MM.1S (cell line): ENCODE data around the gene PPIF.

Experiments used
- DNase-seq: peaks from one replicate; pipeline ENCODE4 v3.0.0-alpha.2; 2015
- H2AFZ ChIP-seq: fragments of 300-600 bp; sonication (generic); 2 replicates; pipeline ENCODE4 v1.6.0; 2016; ENCODE audit warnings: antibody characterized with exemption, low read length
- H3F3A ChIP-seq: fragments of 300-600 bp; sonication (generic); 2 replicates; pipeline ENCODE4 v1.6.1; 2016; ENCODE audit warnings: mild to moderate bottlenecking, antibody characterized with exemption, low read length, moderate library complexity, mixed read lengths; ENCODE audit not compliant: insufficient read depth
- H3K27ac ChIP-seq: fragments of 300-600 bp; sonication (generic); 2 replicates; pipeline ENCODE4 v1.5.1; 2016; ENCODE audit warnings: mild to moderate bottlenecking, low read length
- H3K27me3 ChIP-seq: fragments of 300-600 bp; sonication (generic); replicated peaks from 2 replicates; pipeline ENCODE4 v1.6.0; 2016; ENCODE audit warnings: low read length; ENCODE audit not compliant: insufficient read depth
- H3K36me3 ChIP-seq: fragments of 300-600 bp; sonication (generic); replicated peaks from 2 replicates; pipeline ENCODE4 v1.6.1; 2016; ENCODE audit warnings: mild to moderate bottlenecking, low read length, mixed read lengths; ENCODE audit not compliant: insufficient read depth
- H3K4me1 ChIP-seq: fragments of 300-600 bp; sonication (generic); 2 replicates; pipeline ENCODE4 v1.6.1; 2016; ENCODE audit warnings: low read length, mixed read lengths
- H3K4me2 ChIP-seq: fragments of 300-600 bp; sonication (generic); 2 replicates; pipeline ENCODE4 v1.6.0; 2016; ENCODE audit warnings: low read depth, low read length
- H3K4me3 ChIP-seq: fragments of 300-600 bp; sonication (generic); 2 replicates; pipeline ENCODE4 v1.5.1; 2016; ENCODE audit warnings: low read length, mixed read lengths
- H3K79me2 ChIP-seq: fragments of 300-600 bp; sonication (generic); 2 replicates; pipeline ENCODE4 v1.6.1; 2016; ENCODE audit warnings: mixed run types, low read length, mixed read lengths
- H3K9ac ChIP-seq: fragments of 300-600 bp; sonication (generic); 2 replicates; pipeline ENCODE4 v1.6.1; 2016; ENCODE audit warnings: low read length, mixed read lengths
- H3K9me2 ChIP-seq: fragments of 300-600 bp; sonication (generic); replicated peaks from 2 replicates; pipeline ENCODE4 v1.6.1; 2016; ENCODE audit warnings: mild to moderate bottlenecking, low read length, mixed read lengths; ENCODE audit not compliant: insufficient read depth
- H3K9me3 ChIP-seq: fragments of 300-600 bp; sonication (generic); replicated peaks from 2 replicates; pipeline ENCODE4 v1.6.1; 2016; ENCODE audit warnings: mild to moderate bottlenecking, low read length, mixed read lengths; ENCODE audit not compliant: insufficient read depth
- H4K20me1 ChIP-seq: fragments of 300-600 bp; sonication (generic); 2 replicates; pipeline ENCODE4 v1.6.1; 2016; ENCODE audit warnings: mild to moderate bottlenecking, low read length, moderate library complexity, mixed read lengths; ENCODE audit not compliant: insufficient read depth
- CTCF ChIP-seq: fragments of 300-600 bp; sonication (generic); IDR thresholded peaks from 2 replicates; pipeline ENCODE4 v1.5.1; 2016; ENCODE audit warnings: antibody characterized with exemption, low read length, mixed read lengths
- EZH2 ChIP-seq: fragments of 300-600 bp; sonication (generic); optimal IDR thresholded peaks from 2 replicates; pipeline ENCODE3; 2017; ENCODE audit warnings: low read depth, mild to moderate bottlenecking, antibody characterized with exemption, low read length, mixed read lengths
- EZH2phosphoT487 ChIP-seq: fragments of 300-600 bp; sonication (generic); IDR thresholded peaks from 2 replicates; pipeline ENCODE4 v1.6.1; 2018; ENCODE audit warnings: antibody characterized with exemption, low read length

Gene PPIF

GRCh38 chr10:79393221-79393923 lies 46.1 kb downstream of the PPIF start:
- Histone ChIP-seq H3K4me3 (no peak overlapping the region), H3K27ac (no peak overlapping the region), H3F3A (no peaks in the 10 kb centered on the region), H3K36me3 (no peaks in the 10 kb centered on the region), H3K79me2 (no peaks in the 10 kb centered on the region), H2AFZ (no peak overlapping the region), H4K20me1 (no peaks in the 10 kb centered on the region), H3K27me3 (no peaks in the 10 kb centered on the region), H3K4me1 (no peaks in the 10 kb centered on the region), H3K9me3 (no peaks in the 10 kb centered on the region), H3K9ac (no peak overlapping the region), H3K9me2 (no peaks in the 10 kb centered on the region), H3K4me2 (no peak overlapping the region)
- DNase-seq: no peak
- TF ChIP-seq EZH2phosphoT487 (no peak), CTCF (no peak), EZH2 (no peak)

- H3K9ac ChIP-seq: no peak overlapping the region
- no peaks in the 10 kb centered on the region for H3K36me3 ChIP-seq
Observed at GRCh38 chr10:79393924-79394610, 46.8 kb downstream of the PPIF start.

GRCh38 chr10:79394664-79395063 lies 47.4 kb downstream of the PPIF start:
- Histone ChIP-seq H3F3A (no peaks in the 10 kb centered on the region), H3K9me2 (no peaks in the 10 kb centered on the region), H3K4me2 (no peak overlapping the region), H4K20me1 (no peaks in the 10 kb centered on the region), H3K36me3 (no peaks in the 10 kb centered on the region), H2AFZ (no peak overlapping the region), H3K4me3 (no peak overlapping the region), H3K9ac (no peak overlapping the region), H3K27me3 (no peaks in the 10 kb centered on the region), H3K79me2 (no peaks in the 10 kb centered on the region), H3K9me3 (no peaks in the 10 kb centered on the region), H3K27ac (no peak overlapping the region), H3K4me1 (no peaks in the 10 kb centered on the region)
- no peak for DNase-seq
- no peak for TF ChIP-seq EZH2phosphoT487
- no peak for TF ChIP-seq CTCF

More at GRCh38 chr10:79393924-79394610, 46.8 kb downstream of the PPIF start:
- Histone ChIP-seq H3K4me1 (no peaks in the 10 kb centered on the region), H4K20me1 (no peaks in the 10 kb centered on the region), H3K27ac (no peak overlapping the region), H3K4me2 (no peak overlapping the region), H3K9me3 (no peaks in the 10 kb centered on the region), H2AFZ (no peak overlapping the region), H3K9me2 (no peaks in the 10 kb centered on the region), H3K79me2 (no peaks in the 10 kb centered on the region), H3F3A (no peaks in the 10 kb centered on the region), H3K4me3 (no peak overlapping the region), H3K27me3 (no peaks in the 10 kb centered on the region)
- TF ChIP-seq EZH2phosphoT487: no peak
- no peak for TF ChIP-seq CTCF
- no peak for DNase-seq
